Gastrocnemius medialis (tissue), 4 donors: ENCODE results near the gene TET3.

Experiments used
- POLR2A ChIP-seq, 2 donors: fragments of 450-650 bp; IDR thresholded peaks; one replicate each; pipeline ENCODE4 v1.6.1; 2017; ENCODE audit warnings: antibody characterized with exemption in 2 of 2, mild to moderate bottlenecking in 2 of 2, moderate library complexity in 2 of 2
- TF ChIP-seq, protein P1 (sequence below), 5 experiments: fragments of 450-650 bp in 3 of 5; fragments of 200-600 bp in 2 of 5; sonication (generic) in 2 of 5; IDR thresholded peaks in 4 of 5; conservative IDR thresholded peaks in 1 of 5; 1 replicate in 4 of 5; 2 replicates in 1 of 5; pipeline ENCODE4 v1.5.1; 2016 to 2019; ENCODE audit warnings: antibody characterized with exemption in 5 of 5, mild to moderate bottlenecking in 3 of 5, moderate library complexity in 3 of 5

DNA sequence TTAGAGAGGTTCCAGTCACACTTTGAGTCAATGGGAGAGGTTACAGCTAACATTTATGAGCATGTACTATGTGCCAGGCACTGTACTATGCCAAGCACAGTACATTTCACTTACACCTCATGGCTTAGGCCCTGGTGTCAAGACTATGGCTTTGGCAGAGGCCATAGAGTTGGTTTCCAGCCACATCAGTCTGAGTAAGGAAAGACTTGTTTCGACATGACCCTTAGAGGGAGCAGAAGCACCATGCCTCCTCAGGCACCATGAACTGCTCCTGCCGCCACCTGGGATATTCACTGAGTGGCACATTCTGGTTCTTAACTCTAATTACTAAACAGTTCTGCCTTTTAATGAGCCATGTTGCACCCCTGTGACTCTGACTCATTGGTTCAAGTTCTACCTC, 45.3 kb upstream of the TET3 start:
- TF ChIP-seq, protein P1, sequence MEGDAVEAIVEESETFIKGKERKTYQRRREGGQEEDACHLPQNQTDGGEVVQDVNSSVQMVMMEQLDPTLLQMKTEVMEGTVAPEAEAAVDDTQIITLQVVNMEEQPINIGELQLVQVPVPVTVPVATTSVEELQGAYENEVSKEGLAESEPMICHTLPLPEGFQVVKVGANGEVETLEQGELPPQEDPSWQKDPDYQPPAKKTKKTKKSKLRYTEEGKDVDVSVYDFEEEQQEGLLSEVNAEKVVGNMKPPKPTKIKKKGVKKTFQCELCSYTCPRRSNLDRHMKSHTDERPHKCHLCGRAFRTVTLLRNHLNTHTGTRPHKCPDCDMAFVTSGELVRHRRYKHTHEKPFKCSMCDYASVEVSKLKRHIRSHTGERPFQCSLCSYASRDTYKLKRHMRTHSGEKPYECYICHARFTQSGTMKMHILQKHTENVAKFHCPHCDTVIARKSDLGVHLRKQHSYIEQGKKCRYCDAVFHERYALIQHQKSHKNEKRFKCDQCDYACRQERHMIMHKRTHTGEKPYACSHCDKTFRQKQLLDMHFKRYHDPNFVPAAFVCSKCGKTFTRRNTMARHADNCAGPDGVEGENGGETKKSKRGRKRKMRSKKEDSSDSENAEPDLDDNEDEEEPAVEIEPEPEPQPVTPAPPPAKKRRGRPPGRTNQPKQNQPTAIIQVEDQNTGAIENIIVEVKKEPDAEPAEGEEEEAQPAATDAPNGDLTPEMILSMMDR (IDR thresholded peaks at IDR 0.05 in 4 of 5, conservative IDR thresholded peaks at IDR 0.05 in 1 of 5): peak in 1 of 5 experiments; percentile 15
- TF ChIP-seq POLR2A (IDR thresholded peaks at IDR 0.05): no peak
